Measurements from ENCODE around the gene OR9A2.

DNA sequence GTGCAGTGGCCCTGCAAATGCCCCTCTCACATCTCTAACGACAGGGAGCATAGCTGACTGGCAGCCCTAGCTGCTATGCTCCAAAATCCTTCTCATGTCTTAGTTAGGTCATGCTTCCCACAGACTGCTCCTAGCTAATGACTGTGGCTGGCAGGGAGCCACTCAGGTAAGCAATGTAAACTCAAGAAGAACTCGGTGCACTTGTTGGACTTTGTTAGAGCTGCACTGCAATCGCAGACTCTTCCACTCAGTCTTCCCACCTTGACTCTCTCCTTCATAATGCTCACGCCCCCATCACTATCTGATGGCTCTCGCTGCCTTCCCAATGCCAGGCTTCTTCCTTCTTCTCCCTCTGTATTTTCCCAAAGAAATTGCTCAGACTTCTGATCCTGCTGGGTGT is 24.0 kb downstream of the OR9A2 start:
- TF ChIP-seq, protein P1, sequence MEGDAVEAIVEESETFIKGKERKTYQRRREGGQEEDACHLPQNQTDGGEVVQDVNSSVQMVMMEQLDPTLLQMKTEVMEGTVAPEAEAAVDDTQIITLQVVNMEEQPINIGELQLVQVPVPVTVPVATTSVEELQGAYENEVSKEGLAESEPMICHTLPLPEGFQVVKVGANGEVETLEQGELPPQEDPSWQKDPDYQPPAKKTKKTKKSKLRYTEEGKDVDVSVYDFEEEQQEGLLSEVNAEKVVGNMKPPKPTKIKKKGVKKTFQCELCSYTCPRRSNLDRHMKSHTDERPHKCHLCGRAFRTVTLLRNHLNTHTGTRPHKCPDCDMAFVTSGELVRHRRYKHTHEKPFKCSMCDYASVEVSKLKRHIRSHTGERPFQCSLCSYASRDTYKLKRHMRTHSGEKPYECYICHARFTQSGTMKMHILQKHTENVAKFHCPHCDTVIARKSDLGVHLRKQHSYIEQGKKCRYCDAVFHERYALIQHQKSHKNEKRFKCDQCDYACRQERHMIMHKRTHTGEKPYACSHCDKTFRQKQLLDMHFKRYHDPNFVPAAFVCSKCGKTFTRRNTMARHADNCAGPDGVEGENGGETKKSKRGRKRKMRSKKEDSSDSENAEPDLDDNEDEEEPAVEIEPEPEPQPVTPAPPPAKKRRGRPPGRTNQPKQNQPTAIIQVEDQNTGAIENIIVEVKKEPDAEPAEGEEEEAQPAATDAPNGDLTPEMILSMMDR (IDR thresholded peaks at IDR 0.05) = no peak
- no peak for TF ChIP-seq POLR2A (IDR thresholded peaks at IDR 0.05)

Data from heart left ventricle (tissue), 13 donors.